ENCODE measurements around the gene HMCN1.
"Not testable (repeated sequence)": the region's sequence is repeated elsewhere in the genome, so short reads cannot be mapped to it uniquely, and the experiment has no call there.

The HMCN1 gene

GRCh38 chr1:186175588-186175987 is 441.4 kb downstream of the HMCN1 start:
- no peak for DNase-seq

- DNase-seq: no peak
Measured at GRCh38 chr1:186178426-186179043, 444.3 kb downstream of the HMCN1 start.

GRCh38 chr1:186179231-186179630 is 445.0 kb downstream of the HMCN1 start:
- peak; percentile 23 for DNase-seq

DNA sequence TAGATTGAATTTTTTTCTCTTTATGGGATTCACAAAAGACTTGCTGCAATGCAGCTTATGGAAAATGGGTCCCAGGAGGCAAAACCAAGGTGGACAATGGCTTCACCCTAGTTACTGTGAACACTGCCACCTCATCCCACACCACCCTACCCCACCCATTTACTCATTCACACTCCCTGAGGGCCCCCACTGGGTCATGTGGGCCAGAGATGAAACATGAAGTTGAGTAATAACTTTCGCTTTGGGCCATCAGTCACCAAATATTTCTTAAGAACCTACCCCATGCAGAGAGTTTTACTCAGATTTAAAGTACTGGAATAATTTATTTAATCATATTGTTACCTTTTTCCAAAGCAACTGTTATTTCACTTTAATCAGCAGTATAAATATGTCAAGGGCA is 449.0 kb downstream of the HMCN1 start:
- no peak for DNase-seq

- no peak for DNase-seq
Measured at GRCh38 chr1:186183970-186184628, 449.9 kb downstream of the HMCN1 start.

DNA sequence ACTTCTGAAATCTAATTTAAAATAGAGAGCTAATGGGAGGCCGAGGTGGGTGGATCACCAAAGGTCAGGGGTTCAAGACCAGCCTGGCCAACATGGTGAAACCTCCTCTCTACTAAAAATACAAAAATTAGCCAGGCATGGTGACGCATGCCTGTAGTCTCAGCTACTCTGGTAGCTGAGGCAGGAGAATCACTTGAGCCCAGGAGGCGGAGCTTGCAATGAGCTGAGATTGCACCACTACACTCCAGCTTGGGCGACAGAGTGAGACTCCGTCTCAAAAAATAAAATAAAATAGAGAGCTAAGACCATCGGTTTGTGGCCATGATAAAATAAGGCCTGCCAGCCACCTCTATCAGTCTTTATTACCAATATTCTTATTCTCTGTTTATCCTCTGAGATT is 452.1 kb downstream of the HMCN1 start:
- not testable (repeated sequence) for DNase-seq

- no peak for DNase-seq
Measured at GRCh38 chr1:186187601-186188000, 453.4 kb downstream of the HMCN1 start.

DNA sequence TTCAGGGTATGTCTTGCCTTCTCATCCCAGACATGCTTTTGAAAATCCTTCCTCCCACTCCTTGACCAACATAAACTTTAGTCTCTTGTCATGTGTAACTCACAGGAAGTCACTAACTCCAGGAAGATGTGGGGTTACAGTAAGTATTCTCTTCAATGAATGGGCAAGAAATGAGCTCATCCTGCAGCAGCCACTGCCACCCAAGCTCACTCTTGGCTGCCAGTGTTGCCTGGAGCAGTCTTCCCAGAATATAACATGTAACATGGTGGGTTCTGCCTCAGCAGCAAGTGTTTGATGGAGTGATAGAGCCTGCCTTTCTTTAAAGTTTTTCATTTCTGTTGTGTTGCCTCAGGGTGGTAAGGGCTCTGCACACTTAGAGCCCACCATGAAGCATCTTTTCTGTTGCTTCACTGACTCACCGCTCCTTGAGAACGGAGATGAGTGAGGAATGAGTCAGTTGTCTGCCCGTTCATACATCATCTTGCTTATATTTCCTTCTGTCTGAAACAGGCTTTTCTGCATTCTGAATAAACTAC is 453.9 kb downstream of the HMCN1 start:
- DNase-seq: no peak

DNA sequence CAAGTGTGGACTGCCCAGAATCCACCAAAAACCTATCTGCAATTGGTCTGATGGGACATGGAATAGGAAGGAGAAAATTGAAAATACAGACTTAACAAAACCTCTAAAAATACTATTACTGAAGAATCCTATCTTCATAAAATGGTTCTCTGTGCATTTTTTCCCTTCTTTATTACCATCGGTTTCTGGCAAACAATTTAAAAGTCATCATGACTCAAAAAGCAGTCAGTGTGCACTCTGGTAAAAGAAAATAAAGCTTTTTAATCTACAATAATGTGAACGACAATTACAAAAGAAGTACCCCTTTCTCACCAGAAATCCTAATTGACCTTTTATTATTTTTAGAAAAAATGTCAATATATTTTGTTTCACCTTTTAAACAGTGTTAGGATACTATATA is 454.5 kb downstream of the HMCN1 start:
- no peak for DNase-seq

- no peak for DNase-seq
Measured at GRCh38 chr1:186189156-186189555, 455.0 kb downstream of the HMCN1 start.

GRCh38 chr1:186191511-186191910 is 457.3 kb downstream of the HMCN1 start:
- no peak for DNase-seq

DNA sequence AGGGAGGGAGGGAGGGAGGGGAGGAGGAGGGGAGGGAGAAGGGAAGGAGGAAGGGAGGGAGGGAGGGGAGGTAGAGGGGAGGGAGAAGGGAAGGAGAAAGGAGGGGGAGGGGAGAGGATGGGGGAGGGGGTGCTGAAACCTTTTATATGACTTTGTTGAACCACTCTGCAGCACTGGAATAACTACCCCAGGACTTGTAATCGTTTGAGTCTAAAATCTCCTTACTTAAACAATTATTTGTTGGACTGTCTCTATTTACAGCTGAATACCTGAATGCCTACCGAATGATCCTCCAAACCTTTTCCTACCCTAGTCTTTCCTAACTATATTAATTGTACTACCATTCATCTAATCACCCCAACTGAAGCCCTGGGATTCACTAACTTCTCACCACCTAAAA is 459.0 kb downstream of the HMCN1 start:
- DNase-seq: no peak

GRCh38 chr1:186194107-186194756 is 460.0 kb downstream of the HMCN1 start:
- no peak for DNase-seq

DNA sequence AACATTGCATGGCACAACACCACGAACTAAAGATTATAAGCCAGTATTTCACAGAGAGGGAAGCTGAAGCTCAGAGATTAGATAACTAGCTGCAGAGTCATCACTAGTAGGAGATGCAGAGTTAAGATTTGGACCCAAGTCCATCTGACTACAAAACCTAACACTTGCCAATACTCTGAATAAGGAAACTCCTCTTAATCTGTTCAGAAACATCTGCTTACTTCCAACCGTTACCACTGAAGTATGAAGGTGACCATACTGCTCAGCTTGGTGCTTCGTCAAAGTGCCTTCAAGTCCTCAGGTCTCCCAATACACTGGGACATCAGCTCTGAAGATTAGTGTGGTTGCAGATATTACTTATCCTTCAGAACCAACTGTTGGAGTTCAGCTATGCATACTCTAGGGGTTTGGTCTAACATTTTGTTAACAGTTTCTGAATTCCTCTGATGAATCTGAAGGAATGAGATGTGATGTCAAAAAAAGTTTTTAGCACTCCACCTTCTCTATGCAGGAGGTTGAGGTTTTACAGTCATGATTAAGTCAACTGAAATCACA is 461.3 kb downstream of the HMCN1 start:
- DNase-seq: no peak

- DNase-seq: no peak
Measured at GRCh38 chr1:186202271-186202764, 468.1 kb downstream of the HMCN1 start.

- DNase-seq: no peak
Measured at GRCh38 chr1:186202776-186203175, 468.6 kb downstream of the HMCN1 start.

DNA sequence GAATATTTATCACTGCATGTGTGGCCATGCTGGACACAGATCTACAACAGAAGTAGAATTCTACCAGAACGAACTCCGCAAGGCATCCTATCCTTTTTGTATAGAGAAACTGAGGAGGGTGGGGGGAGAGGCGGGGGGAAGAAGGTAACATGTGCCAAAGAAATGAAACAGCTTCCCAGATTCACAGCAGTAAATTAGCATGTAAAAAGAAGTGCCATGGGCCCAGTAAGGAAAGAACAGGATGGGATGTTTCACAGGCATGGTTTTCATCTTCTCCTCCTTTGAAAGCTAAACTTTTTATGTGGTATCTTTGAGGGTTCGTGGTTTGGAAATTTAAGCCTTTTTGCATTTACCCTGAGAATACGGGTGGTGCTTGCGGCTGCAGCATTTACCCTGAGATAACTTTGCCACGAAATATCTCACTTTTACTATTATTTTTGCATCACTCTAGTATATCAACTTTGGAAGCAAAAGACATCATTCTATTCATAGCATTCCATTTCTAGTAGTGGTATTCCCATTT is 471.9 kb downstream of the HMCN1 start:
- DNase-seq: no peak

DNA sequence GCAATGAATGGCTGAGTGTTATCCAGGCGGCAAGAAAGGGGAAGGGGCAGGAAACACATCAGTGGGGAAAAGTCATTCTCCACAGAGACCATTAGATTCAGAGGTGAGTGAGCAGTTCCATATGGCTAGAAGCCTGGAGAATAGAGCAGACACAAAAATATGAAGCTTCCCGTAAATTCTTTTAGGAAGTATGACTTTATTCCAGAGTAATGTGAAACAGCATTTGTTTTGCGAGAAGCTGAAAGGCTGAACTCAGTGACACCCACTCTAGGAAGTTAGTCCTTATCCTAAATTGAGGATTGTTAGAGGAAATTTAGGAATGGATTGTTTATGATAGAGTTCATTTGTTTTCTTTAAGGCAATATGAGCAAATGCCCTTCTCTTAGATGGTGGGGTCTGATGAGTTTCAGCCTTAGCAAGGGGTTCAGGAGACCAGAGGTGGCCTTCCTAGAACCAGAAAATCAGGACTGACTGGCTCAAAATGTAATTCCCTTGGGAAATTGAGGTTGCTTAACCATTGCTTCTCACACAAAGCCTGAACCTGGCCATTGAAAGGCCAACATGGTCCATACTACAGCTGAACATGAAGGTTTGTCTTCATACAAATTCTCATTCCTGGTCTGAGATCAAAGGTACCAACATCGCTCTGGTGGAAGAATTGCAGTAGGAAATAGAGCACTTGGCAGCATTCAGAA is 473.3 kb downstream of the HMCN1 start:
- DNase-seq: no peak

DNA sequence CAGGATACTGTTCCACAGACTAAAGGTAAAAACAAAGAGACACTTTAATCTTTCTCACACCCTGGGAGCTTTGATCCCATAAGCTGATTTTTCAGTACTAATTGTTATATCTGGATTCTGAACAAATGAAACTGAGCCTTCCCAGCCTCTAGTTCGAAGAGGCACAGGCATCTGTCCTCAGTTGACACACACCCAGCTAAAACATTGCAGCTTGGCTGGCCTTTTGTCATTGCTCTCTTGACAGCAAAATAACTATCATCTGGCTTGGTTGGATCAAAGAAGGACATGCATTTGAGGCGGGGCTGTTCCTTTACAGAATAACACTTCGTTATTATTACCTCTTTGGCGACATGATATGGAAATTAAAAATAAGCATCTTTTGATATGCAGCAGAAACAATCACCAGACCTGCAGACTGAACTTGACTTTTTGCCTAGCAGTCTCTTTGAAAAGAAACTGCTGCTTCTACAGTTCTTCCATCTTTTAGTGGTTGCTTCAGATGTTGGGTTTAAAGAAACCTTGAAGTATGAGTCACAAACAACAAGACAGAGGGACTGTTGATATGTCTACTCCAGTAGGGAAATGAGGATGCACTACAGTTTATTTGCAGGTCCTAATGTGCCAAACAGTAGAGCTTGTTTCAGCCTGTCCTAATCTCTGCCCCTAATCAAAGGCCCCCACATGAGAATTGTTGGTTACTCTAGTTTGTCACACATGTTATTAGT is 474.4 kb downstream of the HMCN1 start:
- no peak for DNase-seq

DNA sequence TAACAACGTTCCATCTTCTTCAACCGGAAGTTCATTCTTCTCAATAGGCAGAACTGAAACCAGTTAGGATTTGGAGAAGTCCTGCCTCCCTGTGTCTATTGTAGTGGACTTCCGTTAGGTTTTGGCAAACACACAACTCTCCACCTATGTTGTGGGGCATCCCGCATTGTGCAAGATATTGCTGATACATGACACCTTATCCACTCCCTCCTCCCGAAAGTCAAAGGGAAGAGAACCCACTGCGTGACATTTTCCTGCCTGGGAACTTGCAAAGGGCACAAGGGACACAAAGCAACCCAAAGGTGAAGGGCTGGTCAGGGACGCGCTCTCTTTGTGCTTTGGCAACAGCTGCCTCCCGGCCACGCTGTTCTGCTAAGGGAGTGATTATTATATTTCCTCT is 476.1 kb downstream of the HMCN1 start:
- DNase-seq: no peak

DNA sequence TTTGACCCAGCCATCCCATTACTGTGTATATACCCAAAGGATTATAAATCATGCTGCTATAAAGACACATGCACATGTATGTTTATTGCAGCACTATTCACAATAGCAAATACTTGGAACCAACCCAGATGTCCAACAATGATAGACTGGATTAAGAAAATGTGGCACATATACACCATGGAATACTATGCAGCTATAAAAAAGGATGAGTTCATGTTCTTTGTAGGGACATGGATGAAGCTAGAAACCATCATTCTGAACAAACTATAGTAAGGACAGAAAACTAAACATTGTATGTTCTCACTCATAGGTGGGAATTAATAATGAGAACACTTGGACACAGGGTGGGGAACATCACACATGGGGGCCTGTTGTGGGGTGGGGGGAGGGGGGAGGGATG is 477.4 kb downstream of the HMCN1 start:
- not testable (repeated sequence) for DNase-seq
